GM20000 (cell line): Measurements from ENCODE around the gene TEX11.
"Not testable (repeated sequence)": the region's sequence is repeated elsewhere in the genome, so short reads cannot be mapped to it uniquely, and the experiment has no call there.

Experiments
- DNase-seq: peaks from one replicate; pipeline ENCODE4 v3.0.0; 2012; ENCODE audit warnings: low spot score
- CTCF ChIP-seq: IDR thresholded peaks from 2 replicates; pipeline ENCODE4 v1.5.1; 2012; ENCODE audit warnings: mild to moderate bottlenecking, control low read depth; ENCODE audit errors: extremely low read depth, missing control alignments

Gene TEX11

GRCh38 chrX:70754169-70754848 lies 154.2 kb downstream of the TEX11 start:
- no peak for TF ChIP-seq CTCF
- DNase-seq, result no peak

DNA sequence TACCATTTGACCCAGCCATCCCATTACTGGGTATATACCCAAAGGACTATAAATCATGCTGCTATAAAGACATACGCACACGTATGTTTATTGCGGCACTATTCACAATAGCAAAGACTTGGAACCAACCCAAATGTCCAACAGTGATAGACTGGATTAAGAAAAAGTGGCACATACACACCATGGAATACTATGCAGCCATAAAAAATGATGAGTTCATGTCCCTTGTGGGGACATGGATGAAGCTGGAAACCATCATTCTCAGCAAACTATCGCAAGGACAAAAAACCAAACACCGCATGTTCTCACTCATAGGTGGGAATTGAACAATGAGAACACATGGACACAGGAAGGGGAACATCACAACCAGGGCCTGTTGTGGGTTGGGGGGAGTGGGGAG lies 174.7 kb downstream of the TEX11 start:
- DNase-seq, result not testable (repeated sequence)

GRCh38 chrX:70727961-70728360 lies 180.6 kb downstream of the TEX11 start:
- not testable (repeated sequence) for DNase-seq

DNA sequence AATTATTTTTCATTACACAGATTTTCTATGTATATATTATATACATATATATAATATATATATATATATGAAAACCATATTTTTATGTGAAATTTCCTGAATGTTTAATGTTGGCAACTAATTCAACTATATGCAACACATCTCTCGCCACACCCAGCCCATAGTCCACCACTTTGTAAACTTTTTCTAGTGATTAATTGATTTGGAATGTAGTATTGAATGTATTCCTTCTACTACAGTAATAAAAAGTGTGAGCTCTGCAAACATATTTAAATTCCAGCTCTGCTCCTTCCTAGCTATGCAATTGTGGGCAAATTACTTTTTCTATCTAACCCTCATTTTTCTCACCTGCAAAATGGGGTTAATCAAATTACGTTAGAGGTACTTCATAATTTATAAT lies 187.8 kb downstream of the TEX11 start:
- no peak for TF ChIP-seq CTCF
- no peak for DNase-seq

GRCh38 chrX:70711336-70711735 lies 197.2 kb downstream of the TEX11 start:
- DNase-seq, result not testable (repeated sequence)

DNA sequence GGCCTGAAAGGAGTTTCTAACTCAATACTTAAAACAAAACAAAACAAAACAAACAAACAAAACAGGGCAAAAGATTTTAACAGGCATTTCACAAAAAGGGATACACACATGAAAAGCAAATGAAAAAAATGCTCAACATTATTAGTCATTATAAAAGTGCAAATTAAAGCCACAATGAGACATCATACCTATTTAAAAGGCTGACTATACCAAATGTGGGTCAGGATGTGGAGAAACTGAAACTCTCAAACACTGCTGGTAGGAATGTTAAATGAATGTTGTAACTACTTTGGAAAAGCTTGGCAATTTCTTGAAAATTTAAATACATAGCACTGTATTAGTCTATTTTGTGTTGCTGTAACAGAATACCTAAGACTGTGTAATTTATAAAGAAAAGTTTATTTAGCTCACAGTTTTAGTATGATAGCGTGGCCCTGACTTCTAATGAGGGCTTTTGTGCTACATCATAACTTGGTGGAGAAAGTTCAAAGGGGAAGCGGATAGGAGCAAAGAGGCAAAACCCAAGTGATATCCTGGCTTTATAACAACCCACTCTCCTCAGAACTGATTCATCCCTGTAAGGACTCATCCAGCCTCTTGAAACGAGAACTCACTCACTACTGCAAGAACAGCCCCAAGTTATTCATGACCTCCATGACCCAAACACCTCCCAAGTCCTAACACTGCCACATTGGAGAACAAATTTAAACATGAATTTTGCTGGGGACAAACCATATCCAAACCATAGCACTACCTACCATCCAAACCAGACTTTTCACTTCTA lies 214.0 kb downstream of the TEX11 start:
- DNase-seq, result no peak
- TF ChIP-seq CTCF, result no peak

- DNase-seq, result not testable (repeated sequence)
Observed at GRCh38 chrX:70679455-70679854, 229.1 kb downstream of the TEX11 start.

DNA sequence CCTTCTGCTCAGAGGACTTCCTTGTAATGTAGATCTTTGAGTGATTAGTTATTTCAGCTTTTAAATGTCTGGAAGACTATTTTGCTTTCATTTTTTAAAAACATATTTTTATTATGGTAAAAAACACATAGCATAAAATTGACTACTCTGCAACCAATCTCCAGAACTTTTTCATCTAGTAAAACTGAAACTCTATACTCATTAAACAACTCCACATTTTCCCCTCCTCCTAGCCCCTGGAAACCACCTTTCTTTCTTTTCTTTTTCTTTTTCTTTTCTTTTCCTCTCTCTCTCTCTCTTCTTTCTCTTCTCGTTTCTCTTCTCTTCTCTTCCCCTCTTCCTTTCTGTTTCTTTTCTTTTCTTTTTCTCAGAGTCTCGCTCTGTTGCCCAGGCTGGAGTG lies 233.2 kb downstream of the TEX11 start:
- no peak for DNase-seq
- no peak for TF ChIP-seq CTCF

DNA sequence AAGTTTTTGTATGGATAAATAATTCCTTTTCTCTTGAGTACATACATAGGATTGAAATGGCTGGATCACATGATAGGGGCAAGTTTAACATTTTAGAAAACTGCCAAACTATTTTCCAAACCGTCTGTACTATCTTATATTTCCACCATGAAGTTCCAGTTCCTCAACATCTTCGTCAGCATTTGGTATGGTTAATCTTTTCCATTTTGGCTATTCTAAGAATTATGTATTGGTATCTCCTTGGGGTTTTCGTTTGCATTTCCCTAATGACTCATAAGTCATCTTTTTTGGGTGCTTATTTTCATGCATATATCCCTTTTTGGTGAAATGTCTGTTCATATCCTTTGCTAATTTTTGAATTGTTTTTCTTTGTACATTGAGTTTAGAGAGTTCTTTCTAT lies 236.2 kb downstream of the TEX11 start:
- DNase-seq, result no peak

More for the DNA sequence above, 236.2 kb downstream of the TEX11 start:
- no peak for TF ChIP-seq CTCF
